H9 (cell line): Measurements from ENCODE around the gene DPYSL5. TPM values are rescaled to one million over a fixed set of nuclear protein-coding genes. Genes with fewer than 3 reads are reported as not detected.
A peak's percentile ranks its signal among the peaks of the same experiment; 100 is the strongest.

Experiments
- DNase-seq: peaks from one replicate; pipeline ENCODE4 v3.0.0-alpha.2; 2017
- H2AFZ ChIP-seq: one replicate; pipeline ENCODE4 v1.6.1; 2013; ENCODE audit warnings: mild to moderate bottlenecking, low read length, control low read depth, moderate library complexity
- H2AK5ac ChIP-seq: 2 replicates; pipeline ENCODE4 v1.6.1; 2013; ENCODE audit warnings: low read length, control low read depth, mixed read lengths; ENCODE audit not compliant: insufficient read length
- H2BK120ac ChIP-seq: one replicate; pipeline ENCODE4 v1.6.1; 2013; ENCODE audit warnings: low read depth, mild to moderate bottlenecking, low read length, control low read depth, inconsistent platforms; ENCODE audit not compliant: poor library complexity, severe bottlenecking
- H2BK12ac ChIP-seq: 2 replicates; pipeline ENCODE4 v1.6.1; 2013; ENCODE audit warnings: low read length, control low read depth, mixed read lengths, low read depth; ENCODE audit not compliant: insufficient read length
- H2BK15ac ChIP-seq: 2 replicates; pipeline ENCODE4 v1.6.1; 2013; ENCODE audit warnings: low read depth, low read length, control low read depth
- H2BK20ac ChIP-seq: one replicate; pipeline ENCODE4 v1.6.1; 2013; ENCODE audit warnings: low read depth, mild to moderate bottlenecking, low read length, control low read depth, inconsistent platforms; ENCODE audit not compliant: poor library complexity, severe bottlenecking
- H2BK5ac ChIP-seq: 2 replicates; pipeline ENCODE4 v1.6.1; 2013; ENCODE audit warnings: low read length, control low read depth, mixed read lengths; ENCODE audit not compliant: insufficient read length
- H3K14ac ChIP-seq: 2 replicates; pipeline ENCODE4 v1.6.1; 2013; ENCODE audit warnings: low read length, control low read depth; ENCODE audit not compliant: insufficient read depth
- H3K18ac ChIP-seq: 2 replicates; pipeline ENCODE4 v1.6.1; 2013; ENCODE audit warnings: low read depth, mild to moderate bottlenecking, mixed read lengths, low read length, control low read depth; ENCODE audit not compliant: insufficient read length
- H3K23ac ChIP-seq: 2 replicates; pipeline ENCODE4 v1.6.1; 2013; ENCODE audit warnings: low read length, control low read depth, mixed read lengths, low read depth; ENCODE audit not compliant: insufficient read length
- H3K23me2 ChIP-seq: 2 replicates; pipeline ENCODE4 v1.6.1; 2013; ENCODE audit warnings: low read depth, mild to moderate bottlenecking, mixed read lengths, low read length, control low read depth; ENCODE audit not compliant: insufficient read length, poor library complexity, severe bottlenecking
- H3K27ac ChIP-seq: 2 replicates; pipeline ENCODE4 v1.5.1; 2013; ENCODE audit warnings: low read length, control low read depth, mixed read lengths, low read depth; ENCODE audit not compliant: insufficient read length
- H3K27me3 ChIP-seq: 2 replicates; pipeline ENCODE4 v1.6.1; 2013; ENCODE audit warnings: low read length, control low read depth, inconsistent platforms; ENCODE audit not compliant: insufficient read depth
- H3K4ac ChIP-seq: 2 replicates; pipeline ENCODE4 v1.6.1; 2013; ENCODE audit warnings: low read depth, mild to moderate bottlenecking, control low read depth, inconsistent platforms, low read length, moderate library complexity
- H3K4me1 ChIP-seq: 2 replicates; pipeline ENCODE4 v1.6.1; 2013; ENCODE audit warnings: low read length, control low read depth, inconsistent platforms; ENCODE audit not compliant: insufficient read depth
- H3K4me2 ChIP-seq: 2 replicates; pipeline ENCODE4 v1.6.1; 2013; ENCODE audit warnings: low read length, control low read depth, mixed read lengths; ENCODE audit not compliant: insufficient read length, insufficient read depth
- H3K56ac ChIP-seq: 2 replicates; pipeline ENCODE4 v1.6.1; 2013; ENCODE audit warnings: low read depth, mild to moderate bottlenecking, mixed read lengths, low read length, control low read depth; ENCODE audit not compliant: insufficient read length
- H3K79me1 ChIP-seq: 2 replicates; pipeline ENCODE4 v1.6.1; 2013; ENCODE audit warnings: low read depth, mild to moderate bottlenecking, moderate library complexity, low read length, control low read depth, inconsistent platforms; ENCODE audit not compliant: insufficient read depth, poor library complexity, severe bottlenecking
- H3K79me2 ChIP-seq: 2 replicates; pipeline ENCODE4 v1.6.1; 2013; ENCODE audit warnings: low read length, control low read depth, inconsistent platforms; ENCODE audit not compliant: insufficient read depth
- H3K9ac ChIP-seq: 2 replicates; pipeline ENCODE4 v1.6.1; 2013; ENCODE audit warnings: low read length, control low read depth, mixed read lengths; ENCODE audit not compliant: insufficient read length; ENCODE audit errors: extremely low read depth
- H3K9me3 ChIP-seq: one replicate; pipeline ENCODE4 v1.6.1; 2013; ENCODE audit warnings: low read depth, low read length, inconsistent platforms; ENCODE audit not compliant: control insufficient read depth
- H3T11ph ChIP-seq: one replicate; pipeline ENCODE4 v1.6.1; 2013; ENCODE audit warnings: mild to moderate bottlenecking, low read length, control low read depth, inconsistent platforms
- H4K20me1 ChIP-seq: one replicate; pipeline ENCODE4 v1.6.1; 2013; ENCODE audit not compliant: control insufficient read depth, insufficient read length, insufficient read depth
- H4K5ac ChIP-seq: 2 replicates; pipeline ENCODE4 v1.6.1; 2013; ENCODE audit warnings: low read depth, mild to moderate bottlenecking, mixed read lengths, low read length, control low read depth; ENCODE audit not compliant: insufficient read length
- H4K8ac ChIP-seq: replicated peaks from 2 replicates; pipeline ENCODE4 v1.6.1; 2013; ENCODE audit warnings: low read length, control low read depth, mixed read lengths, low read depth; ENCODE audit not compliant: insufficient read length
- H4K91ac ChIP-seq: 2 replicates; pipeline ENCODE4 v1.6.1; 2013; ENCODE audit warnings: low read depth, mild to moderate bottlenecking, moderate library complexity, mixed read lengths, low read length, control low read depth; ENCODE audit not compliant: insufficient read length
- H3K27ac Mint-ChIP-seq, 3 experiments: 2 replicates in 2 of 3; 3 replicates in 1 of 3; pipeline ENCODE4 v1.8.0; 2020 to 2021; ENCODE audit warnings: mixed read lengths in 3 of 3, mild to moderate bottlenecking in 1 of 3, moderate library complexity in 1 of 3
- H3K27me3 Mint-ChIP-seq: 2 replicates; pipeline ENCODE4 v1.8.0; 2021; ENCODE audit warnings: low read depth, mild to moderate bottlenecking, moderate library complexity, mixed read lengths
- H3K36me3 Mint-ChIP-seq, 3 experiments: 2 replicates in 2 of 3; 3 replicates in 1 of 3; pipeline ENCODE4 v1.8.0; 2020 to 2021; ENCODE audit warnings: low read depth in 3 of 3, mixed read lengths in 3 of 3; ENCODE audit not compliant: insufficient read depth in 1 of 3
- H3K4me1 Mint-ChIP-seq, 2 experiments: 2 replicates each; pipeline ENCODE4 v1.8.0; 2020; ENCODE audit warnings: mixed read lengths in 2 of 2
- H3K4me3 Mint-ChIP-seq, 2 experiments: 2 replicates in 1 of 2; 3 replicates in 1 of 2; pipeline ENCODE4 v1.8.0; 2020 to 2021; ENCODE audit warnings: mild to moderate bottlenecking in 2 of 2, mixed read lengths in 2 of 2, moderate library complexity in 1 of 2
- H3K9me3 Mint-ChIP-seq, 2 experiments: 2 replicates in 1 of 2; 3 replicates in 1 of 2; pipeline ENCODE4 v1.8.0; 2020; ENCODE audit warnings: mild to moderate bottlenecking in 2 of 2, mixed read lengths in 2 of 2, moderate library complexity in 1 of 2
- WGBS: extraction: QIAGEN DNeasy Blood & Tissue Kit; methylation state at CpG from one replicate; pipeline ENCODE4 v1.1.7; 2013; ENCODE audit warnings: missing lambda C conversion rate, low lambda C conversion rate, mixed read lengths; ENCODE audit not compliant: insufficient read length; ENCODE audit errors: extremely low coverage; 5-methylcytosine and 5-hydroxymethylcytosine counted together
- total RNA-seq: library from RNA; stranded (reverse); gene quantifications from 2 replicates; pipeline ENCODE4 v1.2.1, GENCODE V29; 2021
- TF ChIP-seq, protein P1 (sequence below): fragments of 200-600 bp; sonication (generic); conservative IDR thresholded peaks from 3 replicates; pipeline ENCODE4 v1.8.0; 2021; ENCODE audit warnings: antibody characterized with exemption, mild to moderate bottlenecking

DPYSL5 gene
- total RNA-seq, 1 experiment from 2014 or later = 6.4 TPM

DNA sequence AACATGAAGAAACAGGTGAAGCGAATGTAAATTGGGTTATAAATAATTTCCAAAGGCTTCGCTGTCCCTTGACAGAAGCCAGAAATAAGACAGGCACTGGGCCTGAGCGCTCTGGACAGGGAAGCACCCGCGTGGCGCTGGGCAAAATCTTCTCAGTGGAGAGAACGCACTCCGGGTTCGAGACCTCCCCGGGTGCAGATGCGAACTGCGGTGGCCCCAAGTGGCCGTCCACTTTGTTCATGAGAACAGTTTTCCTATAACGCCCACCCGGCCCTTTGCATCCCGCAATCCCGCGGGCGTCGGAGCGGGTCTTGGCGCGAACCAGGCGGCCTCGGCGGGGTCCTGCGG lies 651 bp upstream of the DPYSL5 start:
- Histone ChIP-seq H2BK5ac (no peak overlapping the region), H2AFZ (no peak overlapping the region), H3T11ph (no peak overlapping the region), H3K4ac (no peak overlapping the region), H3K27ac (no peak overlapping the region), H3K79me2 (no peaks in the 10 kb centered on the region), H3K18ac (no peak overlapping the region), H2BK20ac (no peak overlapping the region), H4K8ac (no peak overlapping the region), H4K20me1 (no peaks in the 10 kb centered on the region), H2BK120ac (no peak overlapping the region), H3K23ac (no peak overlapping the region), H4K5ac (no peak overlapping the region), H3K9ac (no peak overlapping the region), H3K14ac (no peak overlapping the region), H2AK5ac (no peak overlapping the region), H3K79me1 (no peaks in the 10 kb centered on the region), H3K4me2 (peak overlapping the region; percentile 69), H4K91ac (no peak overlapping the region), H3K4me1 (no peaks in the 10 kb centered on the region), H2BK15ac (no peak overlapping the region), H3K9me3 (no peaks in the 10 kb centered on the region), H3K56ac (no peak overlapping the region), H3K23me2 (peaks cover 23% of the 10 kb centered on the region), H3K27me3 (peaks cover 27% of the 10 kb centered on the region), H2BK12ac (no peak overlapping the region)
- Mint-ChIP-seq H3K36me3 (no peaks in the 10 kb centered on the region; a peak in 1 of 7 replicates), H3K4me3 (peak overlapping the region; percentile 60 to 84), H3K4me1 (peaks cover 7 to 19% of the 10 kb centered on the region in 2 experiments; a peak in 3 of 4 replicates), H3K27ac (no peak overlapping the region), H3K9me3 (no peaks in the 10 kb centered on the region), H3K27me3 (peaks cover 81% of the 10 kb centered on the region)
- TF ChIP-seq, protein P1, sequence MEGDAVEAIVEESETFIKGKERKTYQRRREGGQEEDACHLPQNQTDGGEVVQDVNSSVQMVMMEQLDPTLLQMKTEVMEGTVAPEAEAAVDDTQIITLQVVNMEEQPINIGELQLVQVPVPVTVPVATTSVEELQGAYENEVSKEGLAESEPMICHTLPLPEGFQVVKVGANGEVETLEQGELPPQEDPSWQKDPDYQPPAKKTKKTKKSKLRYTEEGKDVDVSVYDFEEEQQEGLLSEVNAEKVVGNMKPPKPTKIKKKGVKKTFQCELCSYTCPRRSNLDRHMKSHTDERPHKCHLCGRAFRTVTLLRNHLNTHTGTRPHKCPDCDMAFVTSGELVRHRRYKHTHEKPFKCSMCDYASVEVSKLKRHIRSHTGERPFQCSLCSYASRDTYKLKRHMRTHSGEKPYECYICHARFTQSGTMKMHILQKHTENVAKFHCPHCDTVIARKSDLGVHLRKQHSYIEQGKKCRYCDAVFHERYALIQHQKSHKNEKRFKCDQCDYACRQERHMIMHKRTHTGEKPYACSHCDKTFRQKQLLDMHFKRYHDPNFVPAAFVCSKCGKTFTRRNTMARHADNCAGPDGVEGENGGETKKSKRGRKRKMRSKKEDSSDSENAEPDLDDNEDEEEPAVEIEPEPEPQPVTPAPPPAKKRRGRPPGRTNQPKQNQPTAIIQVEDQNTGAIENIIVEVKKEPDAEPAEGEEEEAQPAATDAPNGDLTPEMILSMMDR = no peak
- no CpG with 5 or more reads among the region's 27 CpGs for WGBS
- no peak for DNase-seq
